ENCODE results near the gene PRELP. TPM values are rescaled to one million over a fixed set of nuclear protein-coding genes. Genes with fewer than 3 reads are reported as not detected.

Gene PRELP
- total and polyA plus RNA-seq, 2 donors (not counting 1 experiment from before 2014, with no cell fraction given) = not detected

GRCh38 chr1:203537806-203538464 lies 62.3 kb downstream of the PRELP start:
- Mint-ChIP-seq H3K27me3 (peaks cover 16% of the 10 kb centered on the region), H3K4me1 (no peaks in the 10 kb centered on the region), H3K27ac (no peak overlapping the region), H3K9me3 (ENCODE audit: insufficient read depth) (no peaks in the 10 kb centered on the region), H3K4me3 (no peak overlapping the region)
- intact Hi-C loops (cut with micrococcal nuclease) = no loop called here
- H3K4me1 ChIP-seq (ENCODE audit: control insufficient read depth in 2 of 2, insufficient read depth in 2 of 2, low read length in 2 of 2) = no peaks in the 10 kb centered on the region
- no peaks in the 10 kb centered on the region for H3K36me3 ChIP-seq (replicated peaks in 1 of 2; ENCODE audit: control extremely low read depth in 1 of 2, control insufficient read depth in 1 of 2, extremely low read depth in 1 of 2, insufficient read depth in 2 of 2, low read length in 1 of 2)
- no peak overlapping the region for H2AFZ ChIP-seq (ENCODE audit: insufficient read depth, low read depth, low read length, poor library complexity, severe bottlenecking)
- DNase-seq (no peak), ATAC-seq (ENCODE audit: low read depth) (no peak)
- no peak overlapping the region for H3K27ac ChIP-seq (ENCODE audit: low read length in 2 of 2)
- no peaks in the 10 kb centered on the region for H4K20me1 ChIP-seq (ENCODE audit: control insufficient read depth, insufficient read depth, low read length, poor library complexity, severe bottlenecking)
- no peaks in the 10 kb centered on the region for H3K79me2 ChIP-seq (ENCODE audit: control insufficient read depth, insufficient read depth, low read length)
- ChIA-PET POLR2A (no interaction called here), CTCF (no interaction called here)
- H3K4me2 ChIP-seq (replicated peaks; ENCODE audit: low read depth, low read length, poor library complexity, severe bottlenecking) = no peak overlapping the region
- H3K27me3 ChIP-seq (replicated peaks in 1 of 4; ENCODE audit: control extremely low read depth in 1 of 4, control insufficient read depth in 3 of 4, insufficient read depth in 4 of 4, low read length in 3 of 4) = no peaks in the 10 kb centered on the region
- no peaks in the 10 kb centered on the region for H3K9me3 ChIP-seq (ENCODE audit: control extremely low read depth in 1 of 3, control insufficient read depth in 2 of 3, insufficient read depth in 1 of 3, low read length in 2 of 3)
- no peak overlapping the region for H3K9ac ChIP-seq (ENCODE audit: low read length)
- H3K4me3 ChIP-seq (ENCODE audit: control extremely low read depth in 1 of 5, extremely low read depth in 1 of 5, insufficient read depth in 1 of 5, low read depth in 2 of 5, low read length in 4 of 5) = no peak overlapping the region
- WGBS (ENCODE audit: insufficient coverage) = 65% methylated on average over 4 of the region's 5 CpGs
- TF ChIP-seq CTCF (IDR thresholded peaks at IDR 0.05) (no peak), EZH2 (IDR thresholded peaks at IDR 0.05; ENCODE audit: borderline replicate concordance, insufficient read depth, low read depth, low read length, poor library complexity, severe bottlenecking) (no peak)

GRCh38 chr1:203538726-203539125 lies 63.1 kb downstream of the PRELP start:
- Histone ChIP-seq H3K4me3 (ENCODE audit: control extremely low read depth in 1 of 5, extremely low read depth in 1 of 5, insufficient read depth in 1 of 5, low read depth in 2 of 5, low read length in 4 of 5) (no peak overlapping the region), H3K27ac (ENCODE audit: low read length in 2 of 2) (no peak overlapping the region), H3K36me3 (replicated peaks in 1 of 2; ENCODE audit: control extremely low read depth in 1 of 2, control insufficient read depth in 1 of 2, extremely low read depth in 1 of 2, insufficient read depth in 2 of 2, low read length in 1 of 2) (no peaks in the 10 kb centered on the region), H3K27me3 (replicated peaks in 1 of 4; ENCODE audit: control extremely low read depth in 1 of 4, control insufficient read depth in 3 of 4, insufficient read depth in 4 of 4, low read length in 3 of 4) (no peaks in the 10 kb centered on the region), H3K79me2 (ENCODE audit: control insufficient read depth, insufficient read depth, low read length) (no peaks in the 10 kb centered on the region), H3K9me3 (ENCODE audit: control extremely low read depth in 1 of 3, control insufficient read depth in 2 of 3, insufficient read depth in 1 of 3, low read length in 2 of 3) (no peaks in the 10 kb centered on the region), H3K9ac (ENCODE audit: low read length) (no peak overlapping the region), H3K4me2 (replicated peaks; ENCODE audit: low read depth, low read length, poor library complexity, severe bottlenecking) (no peak overlapping the region), H3K4me1 (ENCODE audit: control insufficient read depth in 2 of 2, insufficient read depth in 2 of 2, low read length in 2 of 2) (no peaks in the 10 kb centered on the region), H2AFZ (ENCODE audit: insufficient read depth, low read depth, low read length, poor library complexity, severe bottlenecking) (no peak overlapping the region), H4K20me1 (ENCODE audit: control insufficient read depth, insufficient read depth, low read length, poor library complexity, severe bottlenecking) (no peaks in the 10 kb centered on the region)
- Mint-ChIP-seq H3K4me3 (no peak overlapping the region), H3K4me1 (no peaks in the 10 kb centered on the region), H3K27ac (no peak overlapping the region), H3K27me3 (peaks cover 16% of the 10 kb centered on the region), H3K9me3 (ENCODE audit: insufficient read depth) (no peaks in the 10 kb centered on the region)
- ATAC-seq (ENCODE audit: low read depth) = no peak
- intact Hi-C loops (cut with micrococcal nuclease) = no loop called here
- ChIA-PET POLR2A (no interaction called here), CTCF (interaction anchor here (0.7 kb wide), 1 partner anchor 27 kb away, joined by 3 read pairs; no protein-coding TSS in a partner anchor)
- no peak for DNase-seq
- TF ChIP-seq EZH2 (IDR thresholded peaks at IDR 0.05; ENCODE audit: borderline replicate concordance, insufficient read depth, low read depth, low read length, poor library complexity, severe bottlenecking) (no peak), CTCF (IDR thresholded peaks at IDR 0.05) (no peak)
- WGBS (ENCODE audit: insufficient coverage) = 80% methylated on average over 1 of the region's 1 CpG

All from B cell (primary cell).